Stimulated activated CD4-positive, alpha-beta T cell treated with anti-CD3 and anti-CD28 coated beads, Interleukin-1b, Interleukin-23, amount 100 ng/mL, for 1 hour (primary cell): ENCODE measurements around the gene NARS2.
"Not testable (repeated sequence)": the region's sequence is repeated elsewhere in the genome, so short reads cannot be mapped to it uniquely, and the experiment has no call there.

Source experiments
- DNase-seq, 2 donors: peaks; one replicate each; pipeline ENCODE4 v3.0.0-alpha.2; 2020; ENCODE audit warnings: low read depth in 2 of 2

NARS2 gene

DNA sequence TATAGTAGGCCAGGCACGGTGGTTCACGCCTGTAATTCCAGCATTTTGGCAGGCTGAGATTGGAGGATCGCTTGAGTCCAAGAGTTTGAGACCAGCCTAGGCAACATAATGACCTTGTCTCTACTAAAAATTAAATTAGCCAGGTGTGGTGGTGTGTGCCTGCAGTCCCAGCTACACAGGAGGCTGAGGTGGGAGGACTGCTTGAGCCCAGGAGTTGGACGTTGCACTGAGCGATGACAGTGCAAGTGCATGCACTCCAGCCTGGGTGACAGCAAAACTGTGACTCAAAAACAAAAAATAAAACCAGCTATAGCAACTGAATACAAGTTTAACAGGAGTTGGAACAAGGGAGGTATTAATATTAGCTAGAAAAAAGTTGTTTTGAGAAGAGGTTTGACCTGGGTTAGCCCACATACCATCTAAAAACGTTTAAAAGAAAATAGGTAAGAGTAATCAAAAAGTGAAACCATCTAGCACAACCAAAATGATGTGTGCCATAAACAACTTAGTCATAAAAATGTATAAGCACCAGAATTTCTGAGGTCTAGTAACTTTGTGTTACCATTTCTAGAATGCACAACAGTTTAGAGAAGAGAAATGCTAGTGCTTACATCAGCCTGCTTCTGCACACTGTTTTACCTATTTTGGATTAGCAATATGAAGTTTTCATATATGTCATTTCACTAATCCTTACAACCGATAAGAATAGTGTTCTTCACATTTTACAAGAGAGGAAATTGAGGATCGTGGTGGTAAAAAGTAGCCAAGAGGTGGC lies 26.5 kb downstream of the NARS2 start:
- no peak for DNase-seq

DNA sequence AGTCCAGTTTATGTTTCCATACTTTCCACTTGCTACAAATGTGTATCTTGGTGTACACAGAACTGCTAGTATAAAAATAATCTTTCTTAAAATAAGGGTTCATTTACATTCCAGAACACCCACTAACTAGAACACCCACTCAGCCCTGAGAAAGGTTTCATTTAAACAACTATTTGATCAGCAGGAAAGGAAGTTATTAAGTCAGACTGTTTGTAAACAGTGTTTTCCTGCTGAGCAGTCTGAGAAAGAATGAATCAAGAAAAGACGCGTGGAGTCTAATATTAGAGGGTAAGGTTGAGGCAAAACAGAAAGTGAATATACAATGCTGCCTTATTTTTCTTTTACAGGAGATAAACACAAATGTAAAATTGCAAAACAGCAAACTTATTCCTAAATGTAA lies 32.7 kb downstream of the NARS2 start:
- DNase-seq, result no peak

DNA sequence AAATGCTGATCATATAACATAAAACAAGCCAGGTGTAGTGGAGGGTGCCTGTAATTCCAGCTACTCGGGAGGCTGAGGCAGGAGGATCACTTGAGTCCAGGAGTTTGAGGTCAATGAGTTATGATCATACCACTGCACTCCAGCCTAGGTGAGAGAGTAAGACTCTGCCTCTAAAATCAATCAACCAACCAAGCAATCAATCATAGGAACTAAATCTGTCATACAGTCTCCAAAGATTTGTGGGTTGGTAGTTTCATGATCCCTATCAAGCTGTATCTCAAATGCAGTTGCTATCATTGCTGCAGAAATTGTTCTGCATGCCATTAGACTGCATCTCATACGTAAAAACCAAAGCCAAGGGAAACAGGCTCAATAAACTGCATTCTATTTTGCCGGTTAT lies 33.1 kb downstream of the NARS2 start:
- DNase-seq, result no peak

DNA sequence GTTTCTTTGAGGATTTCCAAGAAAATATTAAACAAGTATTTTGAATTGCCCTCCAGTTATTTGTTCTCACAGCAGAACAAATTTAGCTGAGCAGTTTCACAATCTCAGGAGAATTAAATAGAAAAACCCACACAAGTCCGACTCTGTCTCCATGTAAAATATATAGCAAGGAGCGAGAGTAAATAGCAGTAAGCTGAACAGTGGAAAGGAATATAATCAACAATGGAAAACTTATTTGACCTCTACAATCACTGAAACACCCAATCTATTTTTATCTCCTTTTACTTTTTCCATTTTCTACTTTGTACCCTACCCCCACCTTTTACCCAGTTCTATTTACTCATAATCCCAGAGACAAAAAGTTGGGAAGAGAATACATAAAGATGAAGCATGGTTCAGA lies 34.4 kb downstream of the NARS2 start:
- DNase-seq, result no peak

DNA sequence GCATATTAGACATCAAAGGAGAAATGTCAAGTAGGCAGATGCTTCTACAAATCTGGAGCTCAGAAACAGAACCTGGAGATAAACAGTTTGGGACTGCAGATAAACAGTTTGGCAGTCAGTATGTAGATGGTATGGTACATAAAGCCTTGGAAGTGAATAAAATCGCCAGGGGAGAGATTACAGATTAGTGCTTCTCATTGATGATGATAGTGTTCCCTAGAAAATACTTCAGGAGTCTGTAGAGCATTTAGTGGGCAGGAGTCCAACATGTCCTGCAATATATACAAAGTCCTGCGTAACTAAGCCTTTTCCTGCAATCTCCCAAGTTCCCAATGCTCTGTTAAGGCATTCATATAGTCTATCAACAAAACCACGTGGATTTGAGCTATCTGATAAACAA lies 35.2 kb downstream of the NARS2 start:
- DNase-seq, result no peak

DNA sequence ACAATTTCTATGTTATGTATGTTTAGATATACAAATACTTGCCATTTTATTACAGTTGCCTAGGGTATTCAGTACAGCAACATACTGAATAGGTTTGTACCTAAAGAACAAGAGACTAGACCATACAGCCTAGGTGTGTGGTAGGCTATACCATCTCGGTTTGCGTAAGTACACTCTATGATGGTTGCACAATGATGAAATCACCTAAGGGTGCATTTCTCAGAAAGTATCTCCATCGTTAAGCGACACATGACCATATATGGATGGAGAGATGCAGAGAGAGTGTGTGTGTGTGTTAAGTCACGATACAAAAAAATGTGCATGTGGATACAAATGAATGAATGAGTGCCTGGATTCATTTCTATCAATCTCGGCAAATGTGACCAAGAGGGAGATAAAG lies 37.7 kb downstream of the NARS2 start:
- DNase-seq, result no peak

DNA sequence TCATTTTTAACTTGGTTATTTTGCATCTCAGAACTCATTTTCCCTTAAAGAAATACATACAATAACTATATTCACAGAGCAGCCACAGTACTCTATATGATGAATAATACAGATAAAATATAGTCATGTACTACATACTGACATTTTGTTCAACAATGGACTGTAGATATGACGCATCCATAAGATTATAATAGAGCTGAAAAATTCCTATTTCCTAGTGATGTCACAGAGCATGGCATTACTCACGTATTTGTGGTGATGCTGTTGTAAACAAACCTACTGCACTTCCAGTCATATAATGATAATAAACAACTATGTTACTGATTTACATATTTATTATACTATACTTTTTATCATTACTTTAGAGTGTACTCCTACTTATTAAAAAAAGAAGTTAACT lies 38.7 kb downstream of the NARS2 start:
- no peak for DNase-seq

DNA sequence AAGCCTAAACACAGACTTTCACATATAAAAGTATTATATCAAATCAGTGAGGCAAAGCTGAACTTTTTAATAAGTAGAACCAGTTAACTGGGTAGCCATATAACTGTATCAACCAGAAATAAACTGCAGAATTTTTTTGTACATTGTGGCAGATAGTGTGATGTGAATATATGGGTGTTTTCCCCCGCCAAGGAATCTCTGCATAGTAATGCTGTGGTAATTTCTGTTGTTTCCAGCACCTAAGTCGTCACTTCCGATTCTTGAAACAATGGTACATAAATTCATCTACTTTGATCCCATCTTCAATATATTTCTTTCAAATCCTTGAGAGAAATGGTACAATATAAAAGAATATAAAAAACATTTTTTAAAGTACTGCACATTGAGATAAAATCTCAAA lies 39.6 kb downstream of the NARS2 start:
- no peak for DNase-seq

DNA sequence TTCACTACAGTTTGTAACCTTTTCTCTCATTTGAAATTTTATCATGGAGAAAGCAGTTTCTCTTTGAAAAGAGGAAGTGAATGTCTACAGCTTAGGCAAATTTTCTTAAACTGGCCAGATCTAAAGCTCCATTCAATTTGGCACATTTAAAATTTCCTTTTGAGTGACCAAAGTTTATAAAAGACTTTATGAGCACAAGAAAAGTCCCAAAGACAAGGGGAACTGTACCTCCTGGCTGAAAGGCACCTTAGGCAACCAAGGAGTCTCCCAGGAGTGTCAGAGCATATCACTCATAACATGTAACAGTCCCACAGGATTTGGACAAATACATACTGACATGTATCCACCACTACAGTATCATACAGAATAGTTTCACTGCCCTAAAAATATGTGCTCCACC lies 41.3 kb downstream of the NARS2 start:
- DNase-seq, result no peak

DNA sequence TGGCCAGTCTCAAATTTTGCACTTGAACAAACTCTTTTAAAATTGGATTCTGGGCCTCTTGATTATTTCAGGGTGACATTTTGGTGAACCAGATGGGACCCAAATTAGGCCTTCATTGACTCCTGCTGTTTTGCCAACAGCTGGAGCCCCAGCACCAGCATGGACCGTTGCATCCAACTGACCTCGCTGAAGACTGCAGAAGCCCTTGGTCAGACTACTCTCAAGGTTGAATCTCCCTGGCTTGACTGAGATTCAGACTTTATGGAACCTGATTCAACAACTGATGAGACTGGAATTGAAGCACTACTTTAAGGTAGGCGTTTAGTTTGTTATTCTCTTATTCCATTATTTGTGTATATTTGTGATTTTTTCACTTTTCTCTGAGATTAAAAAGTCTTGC lies 41.7 kb downstream of the NARS2 start:
- no peak for DNase-seq

DNA sequence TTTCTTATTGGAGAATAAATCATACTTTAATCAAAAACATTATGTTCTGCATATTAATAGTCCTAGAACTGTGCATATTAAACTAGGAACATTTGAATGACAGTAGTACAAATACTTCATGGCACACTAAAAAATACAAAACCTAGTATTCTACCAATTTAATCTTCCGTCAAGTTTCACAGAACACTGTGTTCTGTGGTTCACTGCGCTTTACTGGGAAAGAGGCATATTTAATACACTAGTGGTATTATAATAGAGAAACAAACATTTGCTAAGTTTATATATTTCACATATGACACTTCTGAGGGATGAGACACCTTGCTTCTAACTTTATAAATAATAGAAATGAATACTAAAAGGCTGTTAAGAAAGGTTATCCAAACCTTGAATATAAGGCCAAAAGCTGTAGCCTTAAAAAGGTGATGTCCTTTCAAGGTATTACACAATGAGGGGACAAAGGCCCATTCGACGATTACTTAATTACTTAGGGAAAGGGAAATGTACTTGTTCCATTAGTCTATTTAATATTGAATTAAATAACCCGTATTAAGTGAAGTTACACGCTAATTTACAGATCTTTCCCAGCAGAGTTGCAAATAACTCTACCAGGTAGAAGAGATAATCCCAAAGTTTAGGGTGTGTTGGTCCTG lies 48.0 kb downstream of the NARS2 start:
- no peak for DNase-seq

DNA sequence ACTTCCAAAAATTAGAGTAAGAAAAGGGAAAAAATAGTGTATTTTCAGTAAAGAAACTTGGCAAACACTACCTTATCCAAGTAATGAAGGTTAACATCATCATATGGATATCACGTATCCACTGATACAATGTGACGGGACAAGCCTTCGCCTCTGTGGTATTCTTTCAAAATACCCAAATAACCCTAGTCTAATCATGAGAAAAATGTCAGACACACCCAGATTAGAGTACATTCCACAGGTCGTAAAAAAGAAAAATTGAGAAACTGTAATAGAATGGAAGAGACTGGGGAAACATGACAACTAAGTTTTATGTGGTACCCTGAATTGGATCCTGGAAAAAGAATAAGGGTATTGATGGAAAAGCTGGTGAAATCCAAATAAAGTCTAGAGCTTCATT lies 48.9 kb downstream of the NARS2 start:
- no peak for DNase-seq

DNA sequence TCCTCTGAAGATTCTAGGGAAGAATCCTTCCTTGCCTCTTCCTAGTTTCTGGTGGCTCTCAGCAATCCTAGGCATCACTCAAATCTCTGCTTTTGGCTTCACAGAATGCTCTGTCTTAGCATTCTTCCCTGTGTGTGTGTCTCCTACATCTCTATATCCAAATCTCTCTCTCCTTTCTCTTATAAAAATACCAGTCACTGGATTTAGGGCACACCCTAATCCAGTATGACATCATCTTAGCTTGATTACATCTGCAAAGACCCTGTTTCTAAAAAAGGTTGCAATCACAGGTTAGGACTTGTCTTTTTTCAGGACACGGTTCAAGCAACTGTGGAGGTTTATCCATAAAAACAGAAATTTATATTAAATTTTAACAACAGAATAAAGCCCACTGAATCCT lies 54.4 kb downstream of the NARS2 start:
- DNase-seq, result no peak

DNA sequence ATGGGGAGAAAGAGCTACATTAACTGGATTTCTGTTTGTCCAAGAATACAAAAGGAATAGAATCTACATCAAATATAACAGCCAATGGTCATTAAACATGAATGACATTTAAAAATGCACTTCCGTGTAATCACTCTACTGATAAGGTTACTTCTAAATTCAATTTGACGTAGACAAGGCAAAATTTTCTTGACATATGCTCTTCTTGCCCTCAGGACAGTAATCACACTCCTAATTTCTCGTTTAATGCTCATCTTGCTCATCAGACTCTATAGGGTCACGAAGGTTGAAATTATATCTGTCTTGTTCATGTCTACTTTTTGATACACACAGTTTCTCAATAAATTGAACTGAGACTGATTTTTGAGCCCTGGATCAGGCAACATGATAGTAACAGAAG lies 58.4 kb downstream of the NARS2 start:
- DNase-seq, result no peak

DNA sequence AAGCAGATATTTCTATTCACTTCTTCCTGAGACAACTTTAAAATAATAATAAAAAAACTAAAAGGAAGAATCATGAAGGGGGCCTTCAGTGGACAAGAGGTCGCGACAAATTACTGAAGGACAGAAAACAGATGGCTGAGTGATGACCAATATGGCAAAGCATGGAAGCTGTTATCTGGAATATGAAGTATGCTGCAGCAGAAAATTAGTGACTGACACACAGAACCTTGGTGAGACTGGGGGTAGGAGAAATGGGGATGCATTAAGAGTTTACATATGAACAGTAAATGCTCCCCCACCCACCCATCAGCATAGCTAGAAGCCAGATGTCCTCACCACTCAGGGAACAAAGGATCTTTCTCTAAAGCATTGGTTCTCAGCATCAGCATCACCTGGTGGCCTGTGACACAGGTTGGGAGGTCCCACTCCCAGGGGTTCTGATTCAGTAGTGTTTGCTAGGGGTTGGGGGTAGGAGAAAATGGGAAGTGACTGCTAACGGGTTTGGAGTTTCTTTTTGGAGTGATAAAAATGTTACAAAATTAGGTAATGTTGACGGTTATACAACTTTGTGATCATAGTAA lies 59.7 kb downstream of the NARS2 start:
- DNase-seq, result no peak

DNA sequence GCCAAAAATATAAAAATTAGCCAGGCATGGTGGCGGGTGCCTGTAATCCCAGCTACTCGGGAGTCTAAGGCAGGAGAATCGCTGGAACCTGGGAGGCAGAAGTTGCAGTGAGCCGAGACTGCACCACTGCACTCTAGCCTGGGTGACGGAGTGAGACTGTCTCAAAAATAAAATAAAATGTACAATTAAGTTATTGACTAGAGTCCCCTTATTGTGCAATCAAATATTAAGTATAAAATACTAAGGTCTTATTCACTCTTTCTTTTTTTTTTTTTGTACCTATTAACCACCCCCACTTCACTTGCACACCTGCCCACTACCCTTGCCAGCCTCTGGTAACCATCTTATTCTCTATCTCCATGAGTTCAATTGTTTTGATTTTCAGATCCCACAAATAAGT lies 61.6 kb downstream of the NARS2 start:
- not testable (repeated sequence) for DNase-seq

DNA sequence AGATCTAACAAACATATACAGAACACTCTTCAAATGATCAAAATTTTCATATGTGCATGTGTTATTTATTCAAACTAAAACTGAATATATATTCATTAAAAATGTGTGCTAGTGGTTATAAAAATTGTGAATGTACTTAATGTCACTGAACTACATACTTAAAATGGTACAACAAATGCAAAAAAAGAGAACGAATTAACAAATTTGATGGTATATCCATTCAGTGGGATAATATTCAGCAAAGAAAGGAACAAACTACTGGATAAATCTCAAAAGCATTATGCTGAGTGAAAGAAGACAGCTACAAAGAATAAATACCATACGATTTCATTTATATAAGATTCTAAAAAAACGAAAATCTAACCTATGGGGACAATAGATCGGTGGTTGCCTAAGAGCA lies 64.1 kb downstream of the NARS2 start:
- DNase-seq, result no peak

DNA sequence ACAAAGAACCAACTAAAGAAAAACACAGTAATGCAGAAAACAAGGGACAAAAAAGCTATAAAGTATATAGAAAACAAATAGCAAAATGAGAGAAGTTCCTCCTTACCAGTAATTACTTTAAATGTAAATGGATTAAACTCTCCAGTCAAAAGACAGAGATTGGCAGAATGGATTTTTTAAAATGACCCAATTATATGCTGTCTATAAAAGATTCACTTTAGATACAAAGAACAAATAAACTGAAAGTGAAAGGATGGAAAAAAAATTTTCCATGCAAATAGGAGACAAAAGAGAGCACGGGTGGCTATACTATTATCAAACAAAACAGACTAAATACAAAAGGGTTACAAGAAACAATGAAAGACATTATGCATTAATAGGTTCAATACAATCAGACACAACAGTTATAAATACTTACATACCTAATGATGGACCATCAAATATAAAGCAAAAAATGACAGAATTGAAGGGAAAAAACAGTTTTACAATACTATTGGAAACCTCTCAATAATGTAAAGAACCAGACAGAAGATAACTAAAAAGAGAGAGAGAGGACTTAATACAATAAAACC lies 64.6 kb downstream of the NARS2 start:
- DNase-seq, result no peak

DNA sequence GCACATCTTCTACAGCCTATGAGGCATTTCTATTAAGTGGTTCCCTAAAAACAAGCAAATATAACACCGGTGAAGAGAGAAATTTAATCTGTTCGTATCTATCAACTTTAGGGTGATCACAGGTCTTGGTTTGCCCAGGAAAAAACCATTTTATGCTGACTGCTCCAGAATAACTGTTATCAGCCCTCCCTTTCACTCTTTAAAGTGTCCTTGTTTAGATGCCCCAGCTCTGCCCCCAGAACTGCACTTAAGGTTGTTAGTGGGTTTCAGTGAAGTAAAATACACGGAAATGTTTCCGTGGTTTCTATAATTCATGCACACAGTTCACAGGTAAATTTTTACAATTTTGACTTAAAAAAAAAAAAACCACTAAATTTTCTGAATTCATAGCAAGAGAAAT lies 70.0 kb downstream of the NARS2 start:
- no peak for DNase-seq

DNA sequence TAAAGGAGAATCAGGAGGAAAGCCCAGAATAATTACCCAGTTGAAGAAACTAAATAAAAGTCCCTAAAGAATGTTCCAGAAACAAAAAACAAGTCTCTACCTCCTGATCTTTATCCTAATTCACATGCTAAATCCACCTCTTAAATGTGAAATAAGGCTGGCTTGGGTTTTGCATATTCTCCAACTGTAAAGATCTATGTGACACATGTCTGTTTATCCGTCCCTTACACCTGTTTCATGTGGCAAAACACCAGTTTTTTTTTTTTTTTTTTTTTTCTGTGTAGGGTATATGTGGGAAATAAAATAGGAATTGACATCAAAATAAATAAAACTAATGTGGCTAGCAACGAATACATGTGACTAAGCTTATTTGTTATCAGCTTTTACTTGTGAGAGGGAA lies 70.5 kb downstream of the NARS2 start:
- DNase-seq, result no peak

DNA sequence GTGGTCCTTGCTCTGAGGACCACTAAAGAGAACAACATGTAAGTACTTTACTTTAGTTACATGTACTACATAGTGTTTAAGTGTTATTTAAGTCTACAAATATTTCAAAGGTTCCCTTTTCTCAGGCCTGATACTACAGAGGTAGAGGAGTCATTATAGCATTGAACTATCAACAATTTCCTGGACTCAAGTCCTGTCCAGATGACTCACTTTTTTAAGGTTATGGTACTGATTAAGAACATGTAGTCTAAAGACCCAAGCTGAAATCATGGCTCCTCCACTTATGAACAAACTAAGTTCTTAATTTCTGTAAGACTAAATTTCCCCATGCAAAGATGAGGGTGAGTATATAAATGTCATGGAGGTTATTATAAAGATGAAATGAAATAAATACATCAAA lies 74.7 kb downstream of the NARS2 start:
- DNase-seq, result no peak

DNA sequence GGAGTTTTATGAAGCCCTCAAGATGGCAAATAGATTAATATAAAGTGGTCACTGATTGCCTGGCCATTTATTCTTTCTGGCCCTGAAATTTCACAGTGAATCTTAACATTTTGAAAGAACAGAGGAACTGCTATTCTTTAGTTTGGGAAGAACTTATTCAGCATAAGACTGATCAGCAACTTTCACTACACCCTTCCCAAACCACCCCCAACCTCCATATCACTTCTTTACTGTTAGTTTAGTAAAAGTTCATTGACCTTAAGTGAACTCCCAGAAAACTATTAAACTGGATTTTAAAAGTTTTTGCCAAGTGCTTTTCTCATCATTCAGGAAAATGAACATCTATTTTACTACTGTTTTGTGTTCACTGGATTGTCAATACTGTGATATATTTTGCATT lies 77.4 kb downstream of the NARS2 start:
- DNase-seq, result no peak

DNA sequence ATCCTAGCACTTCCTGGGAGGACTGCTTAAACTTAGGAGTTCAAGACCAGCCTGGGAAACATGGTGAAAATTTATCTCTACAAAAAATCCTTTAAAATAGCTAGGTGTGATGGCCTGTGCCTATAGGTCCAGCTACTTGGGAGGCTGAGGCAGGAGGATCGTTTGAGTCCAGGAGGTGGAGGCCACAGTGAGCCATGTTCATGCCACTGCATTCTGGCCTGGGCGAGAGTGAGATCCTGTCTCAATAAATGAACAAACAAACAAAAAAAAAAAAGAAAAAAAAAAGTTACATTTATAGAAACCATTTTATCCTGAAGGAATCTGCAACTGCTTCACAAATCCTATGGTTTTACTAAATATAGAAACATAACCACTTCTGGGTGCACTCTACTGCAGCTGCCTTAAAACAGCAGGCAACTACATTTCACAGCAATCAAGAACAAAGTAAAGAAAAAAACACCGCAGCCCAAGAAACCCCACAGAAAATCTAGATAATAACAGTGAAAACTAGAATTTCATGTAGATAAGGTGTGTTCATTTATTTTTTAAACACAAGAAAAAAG lies 81.2 kb downstream of the NARS2 start:
- no peak for DNase-seq
